ENCODE measurements around the gene TUBB2A.

The TUBB2A gene

GRCh38 chr6:3157131-3157933 lies at the start of gene TUBB2A:
Gene TUBB2A, minus strand, starts transcription at chr6:3157544. Its CDS starts 81 bp downstream, at chr6:3157463.
- DNase-seq (ENCODE audit: extremely low read depth, low read depth): peak; percentile 69
- peak; percentile 34 for TF ChIP-seq CTCF (IDR thresholded peaks at IDR 0.05; ENCODE audit: low read depth, low read length)

GRCh38 chr6:3206339-3207015 lies 49.1 kb upstream of the TUBB2A start:
- DNase-seq (ENCODE audit: extremely low read depth, low read depth): no peak
- no peak for TF ChIP-seq CTCF (IDR thresholded peaks at IDR 0.05; ENCODE audit: low read depth, low read length)

- TF ChIP-seq CTCF (IDR thresholded peaks at IDR 0.05; ENCODE audit: low read depth, low read length): no peak
- DNase-seq (ENCODE audit: extremely low read depth, low read depth): peak; percentile 94
Measured at GRCh38 chr6:3205913-3206312, 48.6 kb upstream of the TUBB2A start.

GRCh38 chr6:3204921-3205320 lies 47.6 kb upstream of the TUBB2A start:
- TF ChIP-seq CTCF (IDR thresholded peaks at IDR 0.05; ENCODE audit: low read depth, low read length): no peak
- DNase-seq (ENCODE audit: extremely low read depth, low read depth): no peak

- no peak for DNase-seq (ENCODE audit: extremely low read depth, low read depth)
Measured at GRCh38 chr6:3202999-3203696, 45.8 kb upstream of the TUBB2A start.

GRCh38 chr6:3201388-3201787 lies 44.0 kb upstream of the TUBB2A start:
- no peak for DNase-seq (ENCODE audit: extremely low read depth, low read depth)
- no peak for TF ChIP-seq CTCF (IDR thresholded peaks at IDR 0.05; ENCODE audit: low read depth, low read length)

More at GRCh38 chr6:3202999-3203696, 45.8 kb upstream of the TUBB2A start:
- no peak for TF ChIP-seq CTCF (IDR thresholded peaks at IDR 0.05; ENCODE audit: low read depth, low read length)

GRCh38 chr6:3200682-3201081 lies 43.3 kb upstream of the TUBB2A start:
- no peak for TF ChIP-seq CTCF (IDR thresholded peaks at IDR 0.05; ENCODE audit: low read depth, low read length)
- no peak for DNase-seq (ENCODE audit: extremely low read depth, low read depth)

All from AG09319 (cell line).